Suprapubic skin (tissue), 4 donors: Measurements from ENCODE around the gene SPARCL1.
"Not testable (repeated sequence)": the region's sequence is repeated elsewhere in the genome, so short reads cannot be mapped to it uniquely, and the experiment has no call there.

ENCODE experiments used
- CTCF ChIP-seq, 2 donors: fragments of 200-600 bp in 1 of 2; fragments of 450-650 bp in 1 of 2; sonication (generic) in 1 of 2; IDR thresholded peaks; one replicate each; pipeline ENCODE4 v1.5.1; 2016 to 2019; ENCODE audit warnings: antibody characterized with exemption in 2 of 2, mild to moderate bottlenecking in 1 of 2, moderate library complexity in 1 of 2
- EP300 ChIP-seq: sonication (generic); formaldehyde crosslinking; IDR thresholded peaks from one replicate; pipeline ENCODE4 v1.6.1; 2017; ENCODE audit warnings: antibody characterized with exemption
- POLR2AphosphoS5 ChIP-seq, 3 donors: sonication (generic); formaldehyde crosslinking; IDR thresholded peaks; one replicate each; pipeline ENCODE4 v1.6.1; 2017; ENCODE audit warnings: antibody characterized with exemption in 3 of 3

GRCh38 chr4:87488666-87489065, 40.5 kb downstream of the SPARCL1 start:
- not testable (repeated sequence) for TF ChIP-seq CTCF (IDR thresholded peaks at IDR 0.05); EP300; POLR2AphosphoS5 (IDR thresholded peaks at IDR 0.05)
